ENCODE data around the gene SPARC.

The SPARC gene

DNA sequence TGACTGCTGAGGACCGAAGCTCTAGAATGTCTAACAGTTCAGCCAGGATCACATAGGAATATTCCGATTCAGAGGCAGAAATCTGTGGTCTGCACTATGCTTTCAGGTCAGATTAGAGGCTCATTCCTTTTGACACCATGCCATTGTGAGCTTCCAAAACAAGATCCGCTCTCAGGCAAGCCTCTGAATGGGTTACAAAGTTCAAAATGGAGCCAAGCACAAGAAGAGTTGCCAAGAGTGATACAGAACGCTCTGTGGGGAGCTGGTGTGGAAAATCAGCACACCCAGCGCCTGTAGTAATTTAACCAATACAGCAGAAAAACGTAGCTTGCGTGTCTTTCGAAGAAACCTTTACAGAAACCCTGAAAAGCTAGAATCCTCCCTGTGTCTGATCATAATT lies 62.2 kb downstream of the SPARC start:
- no peak for DNase-seq (ENCODE audit: low read depth, low spot score)
- WGBS (ENCODE audit: insufficient coverage, insufficient read length): no CpG with 5 or more reads among the region's 8 CpGs
- Histone ChIP-seq H3K36me3 (ENCODE audit: control insufficient read depth, insufficient read depth, low read length) (no peaks in the 10 kb centered on the region), H3K4me1 (ENCODE audit: control insufficient read depth, insufficient read depth, low read length) (0 out of 2 replicates have a peak, but pooled peaks cover 1% of the 10 kb centered on the region), H3K27me3 (ENCODE audit: control insufficient read depth, insufficient read depth, low read length) (no peaks in the 10 kb centered on the region), H3K4me3 (ENCODE audit: low read length) (no peak overlapping the region), H3K27ac (ENCODE audit: low read length) (no peak overlapping the region), H3K9me3 (ENCODE audit: control insufficient read depth, insufficient read depth, low read length) (no peaks in the 10 kb centered on the region)

GRCh38 chr5:151622367-151623088 lies 64.2 kb downstream of the SPARC start:
- DNase-seq (ENCODE audit: low read depth, low spot score): no peak
- no peaks in the 10 kb centered on the region for H3K36me3 ChIP-seq (ENCODE audit: control insufficient read depth, insufficient read depth, low read length)
- no peaks in the 10 kb centered on the region for H3K9me3 ChIP-seq (ENCODE audit: control insufficient read depth, insufficient read depth, low read length)
- no peak overlapping the region for H3K27ac ChIP-seq (ENCODE audit: low read length)
- H3K27me3 ChIP-seq (ENCODE audit: control insufficient read depth, insufficient read depth, low read length): no peaks in the 10 kb centered on the region
- H3K4me3 ChIP-seq (ENCODE audit: low read length): no peak overlapping the region
- no CpG with 5 or more reads among the region's 12 CpGs for WGBS (ENCODE audit: insufficient coverage, insufficient read length)
- H3K4me1 ChIP-seq (ENCODE audit: control insufficient read depth, insufficient read depth, low read length): 0 out of 2 replicates have a peak, but pooled peaks cover 3% of the 10 kb centered on the region

GRCh38 chr5:151620461-151620840 lies 66.3 kb downstream of the SPARC start:
- Histone ChIP-seq H3K4me1 (ENCODE audit: control insufficient read depth, insufficient read depth, low read length) (0 out of 2 replicates have a peak, but pooled peaks cover 3% of the 10 kb centered on the region), H3K36me3 (ENCODE audit: control insufficient read depth, insufficient read depth, low read length) (no peaks in the 10 kb centered on the region), H3K27ac (ENCODE audit: low read length) (no peak overlapping the region), H3K9me3 (ENCODE audit: control insufficient read depth, insufficient read depth, low read length) (no peaks in the 10 kb centered on the region), H3K4me3 (ENCODE audit: low read length) (no peak overlapping the region), H3K27me3 (ENCODE audit: control insufficient read depth, insufficient read depth, low read length) (no peaks in the 10 kb centered on the region)
- DNase-seq (ENCODE audit: low read depth, low spot score): no peak
- no CpG with 5 or more reads among the region's 6 CpGs for WGBS (ENCODE audit: insufficient coverage, insufficient read length)

DNA sequence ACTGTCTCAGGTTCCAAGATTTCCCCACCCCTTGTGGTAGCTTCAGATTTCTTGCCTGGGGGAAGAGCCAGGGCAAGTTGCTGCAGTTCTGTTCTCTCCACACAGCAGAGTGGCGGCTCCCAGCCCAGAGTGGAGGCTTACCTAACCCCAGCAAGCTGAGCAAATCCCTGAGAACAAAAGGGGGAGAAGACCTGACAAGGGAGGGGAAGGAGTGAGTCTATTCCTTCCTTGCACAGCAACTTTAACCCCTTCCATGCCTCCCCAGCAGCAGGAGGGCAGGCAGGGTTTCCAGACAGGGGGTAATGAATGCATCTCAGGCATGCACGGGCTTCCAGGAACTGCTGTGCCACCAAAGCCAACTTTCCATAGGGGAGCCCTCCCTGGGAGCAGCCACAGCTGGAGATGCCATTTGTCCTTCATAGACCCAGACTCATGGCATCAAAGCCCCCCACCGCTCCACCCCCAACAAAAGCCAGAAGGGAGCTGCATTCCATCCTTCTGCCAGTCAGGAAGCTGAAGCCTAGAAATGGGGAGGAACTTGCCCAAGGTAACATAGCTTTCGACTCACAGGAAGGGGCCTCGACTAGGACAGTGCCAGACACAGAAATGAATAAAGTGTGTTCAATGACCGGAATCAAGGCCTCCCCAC lies 66.8 kb downstream of the SPARC start:
- DNase-seq (ENCODE audit: low read depth, low spot score): no peak
- no CpG with 5 or more reads among the region's 6 CpGs for WGBS (ENCODE audit: insufficient coverage, insufficient read length)
- no peak overlapping the region for H3K27ac ChIP-seq (ENCODE audit: low read length)
- no peak overlapping the region for H3K4me3 ChIP-seq (ENCODE audit: low read length)
- no peaks in the 10 kb centered on the region for H3K27me3 ChIP-seq (ENCODE audit: control insufficient read depth, insufficient read depth, low read length)
- 0 out of 2 replicates have a peak, but pooled peaks cover 3% of the 10 kb centered on the region for H3K4me1 ChIP-seq (ENCODE audit: control insufficient read depth, insufficient read depth, low read length)
- H3K9me3 ChIP-seq (ENCODE audit: control insufficient read depth, insufficient read depth, low read length): no peaks in the 10 kb centered on the region
- H3K36me3 ChIP-seq (ENCODE audit: control insufficient read depth, insufficient read depth, low read length): no peaks in the 10 kb centered on the region

DNA sequence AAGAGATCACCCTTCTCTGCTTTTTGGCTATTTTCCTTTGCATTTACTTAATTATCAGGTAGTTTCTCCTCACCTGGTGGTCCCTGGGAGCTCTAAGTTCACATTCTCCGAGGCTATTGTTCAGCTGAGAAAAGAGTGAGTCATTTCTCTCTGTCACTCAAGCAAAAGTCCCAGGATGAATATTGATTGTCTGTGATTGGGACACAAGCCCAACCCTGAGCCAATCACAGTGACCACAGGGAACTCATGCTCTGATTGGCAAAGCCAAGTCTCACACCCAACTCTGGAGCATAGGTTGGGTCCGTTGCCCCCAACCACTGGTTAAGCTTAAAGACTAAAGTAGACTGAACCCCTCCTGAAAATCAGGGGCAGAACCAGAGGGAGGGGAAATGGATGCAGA lies 67.8 kb downstream of the SPARC start:
- Histone ChIP-seq H3K27me3 (ENCODE audit: control insufficient read depth, insufficient read depth, low read length) (no peaks in the 10 kb centered on the region), H3K27ac (ENCODE audit: low read length) (no peak overlapping the region), H3K4me1 (ENCODE audit: control insufficient read depth, insufficient read depth, low read length) (0 out of 2 replicates have a peak, but pooled peaks cover 3% of the 10 kb centered on the region), H3K9me3 (ENCODE audit: control insufficient read depth, insufficient read depth, low read length) (no peaks in the 10 kb centered on the region), H3K4me3 (ENCODE audit: low read length) (no peak overlapping the region), H3K36me3 (ENCODE audit: control insufficient read depth, insufficient read depth, low read length) (no peaks in the 10 kb centered on the region)
- no peak for DNase-seq (ENCODE audit: low read depth, low spot score)
- WGBS (ENCODE audit: insufficient coverage, insufficient read length): no CpG with 5 or more reads among the region's 2 CpGs

DNA sequence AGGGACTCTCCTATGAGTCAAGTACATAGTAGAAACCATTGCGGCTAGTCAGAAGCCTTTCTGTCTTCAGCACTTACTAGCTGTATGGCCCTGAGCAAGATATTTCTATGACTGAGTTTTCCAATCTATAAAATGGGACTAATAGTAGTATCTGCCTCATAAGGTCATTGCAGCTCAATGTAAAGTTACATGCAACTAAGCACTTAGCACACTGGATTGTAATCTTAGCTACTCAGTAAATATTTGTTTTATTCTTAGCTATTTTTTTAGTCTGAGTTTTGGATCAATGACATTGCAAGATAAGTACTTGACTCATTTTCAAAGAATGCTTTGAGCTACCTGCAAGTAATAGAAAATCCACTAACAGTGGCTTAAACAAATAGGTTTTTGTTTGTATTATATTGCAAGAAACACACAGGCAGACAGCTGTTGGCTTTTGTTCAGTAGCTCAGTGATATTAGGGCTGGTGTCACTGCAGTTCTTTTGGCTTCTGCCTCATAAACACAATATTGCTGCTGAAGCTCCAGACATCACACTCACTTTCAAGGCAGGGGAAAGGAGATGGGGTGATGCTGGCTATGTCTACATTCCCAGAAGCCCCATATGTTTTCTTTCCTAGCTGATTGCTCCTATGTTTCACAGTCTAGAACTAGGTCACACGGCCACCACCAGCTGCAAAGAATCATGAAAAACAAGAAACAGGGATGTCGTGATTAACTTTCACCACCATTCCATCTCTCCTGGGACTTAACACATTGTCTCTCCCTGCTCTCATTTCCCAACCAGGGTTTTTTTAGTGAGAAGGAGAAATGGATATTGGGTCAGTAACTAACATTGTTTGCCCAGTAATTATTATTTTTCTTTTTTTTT lies 68.6 kb downstream of the SPARC start:
- H3K4me3 ChIP-seq (ENCODE audit: low read length): no peak overlapping the region
- no CpG with 5 or more reads among the region's 3 CpGs for WGBS (ENCODE audit: insufficient coverage, insufficient read length)
- no peaks in the 10 kb centered on the region for H3K27me3 ChIP-seq (ENCODE audit: control insufficient read depth, insufficient read depth, low read length)
- no peak overlapping the region for H3K27ac ChIP-seq (ENCODE audit: low read length)
- 0 out of 2 replicates have a peak, but pooled peaks cover 3% of the 10 kb centered on the region for H3K4me1 ChIP-seq (ENCODE audit: control insufficient read depth, insufficient read depth, low read length)
- H3K9me3 ChIP-seq (ENCODE audit: control insufficient read depth, insufficient read depth, low read length): no peaks in the 10 kb centered on the region
- no peak for DNase-seq (ENCODE audit: low read depth, low spot score)
- no peaks in the 10 kb centered on the region for H3K36me3 ChIP-seq (ENCODE audit: control insufficient read depth, insufficient read depth, low read length)

- no peak overlapping the region for H3K4me3 ChIP-seq (ENCODE audit: low read length)
- no peaks in the 10 kb centered on the region for H3K27me3 ChIP-seq (ENCODE audit: control insufficient read depth, insufficient read depth, low read length)
- no CpG with 5 or more reads among the region's 6 CpGs for WGBS (ENCODE audit: insufficient coverage, insufficient read length)
- 0 out of 2 replicates have a peak, but pooled peaks cover 3% of the 10 kb centered on the region for H3K4me1 ChIP-seq (ENCODE audit: control insufficient read depth, insufficient read depth, low read length)
- H3K27ac ChIP-seq (ENCODE audit: low read length): no peak overlapping the region
- no peaks in the 10 kb centered on the region for H3K9me3 ChIP-seq (ENCODE audit: control insufficient read depth, insufficient read depth, low read length)
- H3K36me3 ChIP-seq (ENCODE audit: control insufficient read depth, insufficient read depth, low read length): no peaks in the 10 kb centered on the region
- DNase-seq (ENCODE audit: low read depth, low spot score): no peak
Observed at GRCh38 chr5:151617383-151617840, 69.3 kb downstream of the SPARC start.

GRCh38 chr5:151615431-151615830 lies 71.3 kb downstream of the SPARC start:
- no CpG with 5 or more reads among the region's 4 CpGs for WGBS (ENCODE audit: insufficient coverage, insufficient read length)
- DNase-seq (ENCODE audit: low read depth, low spot score): no peak
- Histone ChIP-seq H3K36me3 (ENCODE audit: control insufficient read depth, insufficient read depth, low read length) (no peaks in the 10 kb centered on the region), H3K4me3 (ENCODE audit: low read length) (no peak overlapping the region), H3K4me1 (ENCODE audit: control insufficient read depth, insufficient read depth, low read length) (0 out of 2 replicates have a peak, but pooled peaks cover 3% of the 10 kb centered on the region), H3K27me3 (ENCODE audit: control insufficient read depth, insufficient read depth, low read length) (no peaks in the 10 kb centered on the region), H3K27ac (ENCODE audit: low read length) (no peak overlapping the region), H3K9me3 (ENCODE audit: control insufficient read depth, insufficient read depth, low read length) (no peaks in the 10 kb centered on the region)

DNA sequence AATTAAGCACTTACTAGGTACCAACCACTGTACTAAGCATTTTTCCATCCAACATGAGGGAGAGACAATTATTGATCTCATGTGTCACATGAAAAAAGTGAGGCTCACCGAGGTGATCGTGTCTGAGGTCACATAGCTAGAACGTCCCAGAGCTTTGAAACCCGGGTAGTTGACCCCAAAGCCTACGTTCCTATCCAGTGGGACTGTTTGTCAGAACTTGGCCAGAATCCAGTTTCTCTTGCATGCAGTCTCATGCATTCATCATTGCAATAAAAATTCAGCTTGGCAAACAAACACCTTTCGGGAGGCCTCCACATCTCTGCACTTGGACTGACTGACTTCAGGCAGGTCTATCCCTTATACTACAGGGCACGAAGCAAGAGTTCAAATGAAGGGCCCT lies 72.2 kb downstream of the SPARC start:
- Histone ChIP-seq H3K27me3 (ENCODE audit: control insufficient read depth, insufficient read depth, low read length) (no peaks in the 10 kb centered on the region), H3K27ac (ENCODE audit: low read length) (no peak overlapping the region), H3K9me3 (ENCODE audit: control insufficient read depth, insufficient read depth, low read length) (no peaks in the 10 kb centered on the region), H3K4me3 (ENCODE audit: low read length) (no peak overlapping the region), H3K4me1 (ENCODE audit: control insufficient read depth, insufficient read depth, low read length) (0 out of 2 replicates have a peak, but pooled peaks cover 1% of the 10 kb centered on the region), H3K36me3 (ENCODE audit: control insufficient read depth, insufficient read depth, low read length) (no peaks in the 10 kb centered on the region)
- WGBS (ENCODE audit: insufficient coverage, insufficient read length): no CpG with 5 or more reads among the region's 7 CpGs
- DNase-seq (ENCODE audit: low read depth, low spot score): no peak

Data from iPS DF 6.9 (cell line).